Keratinocyte (primary cell): Measurements from ENCODE around the gene ZNF480.

ENCODE experiments used
- CTCF ChIP-seq, 3 experiments: IDR thresholded peaks in 1 of 3; conservative IDR thresholded peaks in 1 of 3; optimal IDR thresholded peaks in 1 of 3; 2 replicates in 2 of 3; 3 replicates in 1 of 3; pipeline versions ENCODE3 to v1.5.1; 2011; ENCODE audit warnings: low read length in 3 of 3, mild to moderate bottlenecking in 3 of 3, moderate library complexity in 2 of 3, control low read depth in 1 of 3, inconsistent platforms in 1 of 3; ENCODE audit not compliant: insufficient read depth in 2 of 3; ENCODE audit errors: extremely low read depth in 1 of 3
- EZH2 ChIP-seq: IDR thresholded peaks from one replicate; pipeline ENCODE4 v1.6.1; 2012; ENCODE audit warnings: inconsistent platforms, mild to moderate bottlenecking, low read length, moderate library complexity

DNA sequence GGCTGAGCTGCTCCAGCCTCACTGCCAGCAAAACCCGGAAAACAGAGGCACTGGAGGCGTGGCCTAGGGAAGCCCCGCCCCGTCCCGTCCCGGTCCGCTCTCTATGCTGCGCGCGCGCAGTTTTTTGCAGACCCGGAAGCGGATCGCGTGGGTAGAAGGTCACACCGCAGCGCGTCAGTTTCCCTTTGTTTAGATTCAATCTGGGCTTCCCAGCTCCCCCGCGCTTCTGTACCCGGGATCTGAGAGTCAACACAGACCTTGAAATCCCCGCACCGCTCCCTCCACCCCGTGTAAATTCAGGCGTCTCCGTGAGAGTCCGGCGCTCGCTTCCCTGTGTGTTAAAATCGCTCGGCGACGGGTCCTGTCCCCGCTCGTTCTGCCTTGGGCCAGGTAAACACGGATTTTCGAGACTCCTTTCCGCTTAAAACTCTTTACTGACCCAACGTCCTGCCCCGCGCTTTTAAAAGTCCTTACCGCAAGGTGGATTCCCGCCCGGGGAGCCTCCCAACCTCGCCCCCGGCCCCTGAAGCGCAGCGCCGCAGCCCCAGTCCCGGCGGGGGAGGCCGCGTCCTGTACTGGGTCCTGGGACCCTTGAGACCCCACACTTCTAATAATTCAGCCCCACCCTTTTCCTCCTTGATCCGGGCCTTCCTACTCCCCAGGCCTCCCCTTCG lies 39.3 kb downstream of the ZNF480 start, which contains the start of gene ZNF610:
- TF ChIP-seq CTCF (optimal IDR thresholded peaks at IDR 0.05 in 1 of 3, IDR thresholded peaks at IDR 0.05 in 1 of 3, conservative IDR thresholded peaks at IDR 0.05 in 1 of 3; ENCODE audit: extremely low read depth in 1 of 3, insufficient read depth in 2 of 3, low read length in 3 of 3) (no peak), EZH2 (no peak)
